GM08714 (cell line): ENCODE results near the gene STIMATE.

Source experiments
- H3K4me3 ChIP-seq: fragments of 200-500 bp; sonication (Bioruptor generic); 2 replicates; pipeline ENCODE4 v1.5.1; 2014; ENCODE audit warnings: mild to moderate bottlenecking, low read length, inconsistent platforms
- ZNF274 ChIP-seq: IDR thresholded peaks from 2 replicates; pipeline ENCODE4 v1.6.1; 2012; ENCODE audit warnings: mild to moderate bottlenecking, low read depth, low read length

Gene STIMATE

GRCh38 chr3:52897130-52898122 lies at the start of gene STIMATE:
Gene STIMATE (minus strand): TSS chr3:52897548. CDS start chr3:52897450, 98 bp downstream.
- H3K4me3 ChIP-seq, result peak within 1 kb of the TSS; percentile 90
- no peak for TF ChIP-seq ZNF274

- H3K4me3 ChIP-seq, result no peak overlapping the region
- TF ChIP-seq ZNF274, result no peak
Observed at GRCh38 chr3:52939600-52939999, 42.3 kb upstream of the STIMATE start.

DNA sequence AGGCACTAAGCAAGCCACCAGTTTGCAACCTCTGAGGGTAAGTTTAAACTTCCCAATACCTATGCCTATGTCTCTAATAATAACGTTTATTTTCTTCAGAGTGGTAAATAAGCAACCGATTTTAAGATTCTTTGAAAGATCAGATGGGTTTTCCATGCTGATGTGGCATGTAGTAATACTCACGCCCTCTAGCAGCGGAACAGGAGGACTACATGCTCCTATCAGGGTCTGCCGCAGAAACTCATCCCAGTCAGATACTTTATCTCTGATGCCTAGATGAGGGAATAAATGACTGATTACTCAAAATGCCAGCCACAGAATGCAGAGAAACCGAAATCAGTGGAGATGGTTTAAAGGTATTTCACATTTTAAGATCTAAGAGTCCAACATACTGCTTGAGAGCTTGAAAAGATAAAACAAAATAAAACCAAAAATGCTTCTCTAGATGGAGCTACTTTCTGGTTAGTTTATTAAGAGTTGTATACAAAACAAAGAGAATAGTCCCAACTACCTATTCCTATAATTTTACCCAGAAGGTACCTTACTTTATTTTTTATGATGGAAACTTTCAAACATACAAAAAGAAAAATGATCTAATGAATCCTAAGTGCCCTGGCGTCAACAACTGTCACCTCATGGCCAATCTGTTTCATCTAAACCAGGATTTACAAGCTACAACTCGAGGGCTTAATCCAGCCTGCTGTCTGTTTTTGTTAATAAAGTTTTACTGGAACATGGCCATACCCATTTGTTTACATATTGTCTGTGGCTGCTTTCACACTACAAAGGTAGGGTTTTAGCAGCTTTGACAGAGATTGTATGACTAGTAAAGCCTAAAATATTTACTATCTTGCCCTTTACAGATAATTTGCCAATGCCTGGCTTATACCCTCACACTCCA lies 37.5 kb upstream of the STIMATE start:
- no peak for TF ChIP-seq ZNF274
- H3K4me3 ChIP-seq, result no peak overlapping the region

- H3K4me3 ChIP-seq, result no peak overlapping the region
- TF ChIP-seq ZNF274, result no peak
Observed at GRCh38 chr3:52931889-52932288, 34.5 kb upstream of the STIMATE start.

- TF ChIP-seq ZNF274, result no peak
- H3K4me3 ChIP-seq, result no peak overlapping the region
Observed at GRCh38 chr3:52931328-52931727, 34.0 kb upstream of the STIMATE start.

- H3K4me3 ChIP-seq, result no peak overlapping the region
- TF ChIP-seq ZNF274, result no peak
Observed at GRCh38 chr3:52930748-52931147, 33.4 kb upstream of the STIMATE start.

GRCh38 chr3:52926554-52926953 lies 29.2 kb upstream of the STIMATE start:
- no peak for TF ChIP-seq ZNF274

DNA sequence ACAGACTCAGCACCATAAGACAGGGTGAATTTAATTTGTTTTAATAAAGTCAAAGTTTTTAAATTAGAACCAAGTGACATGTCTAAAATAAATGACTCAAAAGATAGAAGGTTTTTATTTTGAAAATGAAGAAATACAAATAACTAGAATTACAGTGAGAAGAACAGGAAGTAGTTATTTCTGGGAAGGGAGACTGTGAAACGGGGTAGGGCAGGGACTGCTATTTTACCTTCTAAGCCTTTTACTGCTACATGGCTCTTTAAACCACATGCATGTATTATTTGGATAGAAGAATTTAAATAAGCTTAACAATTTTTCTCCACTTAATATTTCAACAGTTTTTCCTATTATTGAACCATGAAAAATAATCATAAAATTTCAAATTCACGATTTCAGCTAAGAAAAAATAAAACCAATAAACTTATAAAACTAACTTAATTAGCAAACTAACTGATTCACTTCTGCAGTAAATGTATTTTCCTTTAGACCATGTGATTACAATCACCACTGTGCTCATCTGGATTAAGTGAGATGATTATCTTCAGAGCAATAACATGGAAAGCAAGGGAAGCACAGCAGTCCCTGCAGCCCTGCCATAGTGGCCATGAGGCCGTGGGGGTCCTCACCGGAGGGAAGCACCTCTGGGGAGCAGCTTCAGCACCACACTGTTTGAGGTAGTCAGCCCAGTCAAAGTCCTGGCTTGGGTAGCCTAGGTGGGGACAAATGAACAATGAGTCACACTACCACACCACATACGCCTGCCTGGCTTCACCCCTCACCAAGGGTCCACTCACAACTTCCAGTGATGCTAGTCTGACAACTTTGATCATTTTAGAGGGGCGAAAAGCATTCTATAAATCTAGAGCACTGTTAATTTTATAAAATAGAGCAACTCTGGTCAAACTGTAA lies 28.3 kb upstream of the STIMATE start:
- H3K4me3 ChIP-seq, result no peak overlapping the region
- TF ChIP-seq ZNF274, result no peak

More at GRCh38 chr3:52926554-52926953, 29.2 kb upstream of the STIMATE start:
- H3K4me3 ChIP-seq, result no peak overlapping the region

GRCh38 chr3:52923963-52924362 lies 26.6 kb upstream of the STIMATE start:
- TF ChIP-seq ZNF274, result no peak
- H3K4me3 ChIP-seq, result no peak overlapping the region

GRCh38 chr3:52920841-52921240 lies 23.5 kb upstream of the STIMATE start:
- no peak for TF ChIP-seq ZNF274
- H3K4me3 ChIP-seq, result no peak overlapping the region

- H3K4me3 ChIP-seq, result no peak overlapping the region
- TF ChIP-seq ZNF274, result no peak
Observed at GRCh38 chr3:52917044-52917443, 19.7 kb upstream of the STIMATE start.

DNA sequence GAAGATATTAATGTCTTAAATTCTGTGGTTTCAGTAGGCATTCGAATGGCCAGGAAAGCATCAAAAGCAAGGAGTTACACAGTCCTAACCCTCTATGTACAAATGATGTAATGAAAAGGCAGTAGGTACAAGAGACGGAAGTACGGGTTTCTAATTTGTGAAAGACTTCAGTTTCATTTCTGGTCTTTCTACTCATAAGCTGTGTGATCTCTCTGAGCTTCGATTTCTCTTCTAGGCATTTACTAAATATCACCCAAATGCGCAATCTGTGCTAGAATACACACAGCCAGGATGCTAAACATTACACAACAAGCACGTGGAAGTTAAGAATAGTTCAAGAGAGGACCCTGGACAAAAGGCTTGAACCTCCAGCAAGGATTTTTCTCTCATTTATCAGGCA lies 17.9 kb upstream of the STIMATE start:
- no peak for TF ChIP-seq ZNF274
- H3K4me3 ChIP-seq, result no peak overlapping the region

- H3K4me3 ChIP-seq, result no peak overlapping the region
- TF ChIP-seq ZNF274, result no peak
Observed at GRCh38 chr3:52912885-52913731, 15.8 kb upstream of the STIMATE start.
